DMS53 (cell line): ENCODE data around the gene MRGPRF.

Experiments used
- DNase-seq: peaks from one replicate; lab custom pipeline; 2025; lab: John Stamatoyannopoulos, UW

Gene MRGPRF

GRCh38 chr11:69013009-69013951 lies at the start of gene MRGPRF:
Gene MRGPRF, minus strand, starts transcription at chr11:69013246. Its CDS starts 3,345 bp downstream, at chr11:69009901.
- DNase-seq = peak; percentile 42

GRCh38 chr11:69062169-69062855 lies 49.3 kb upstream of the MRGPRF start:
- no peak for DNase-seq

- DNase-seq = no peak
These were observed 48.6 kb upstream of the MRGPRF start for GRCh38 chr11:69061713-69062053.

GRCh38 chr11:69060806-69061712 lies 48.0 kb upstream of the MRGPRF start:
- no peak for DNase-seq

GRCh38 chr11:69059985-69060384 lies 46.9 kb upstream of the MRGPRF start:
- DNase-seq = no peak

DNA sequence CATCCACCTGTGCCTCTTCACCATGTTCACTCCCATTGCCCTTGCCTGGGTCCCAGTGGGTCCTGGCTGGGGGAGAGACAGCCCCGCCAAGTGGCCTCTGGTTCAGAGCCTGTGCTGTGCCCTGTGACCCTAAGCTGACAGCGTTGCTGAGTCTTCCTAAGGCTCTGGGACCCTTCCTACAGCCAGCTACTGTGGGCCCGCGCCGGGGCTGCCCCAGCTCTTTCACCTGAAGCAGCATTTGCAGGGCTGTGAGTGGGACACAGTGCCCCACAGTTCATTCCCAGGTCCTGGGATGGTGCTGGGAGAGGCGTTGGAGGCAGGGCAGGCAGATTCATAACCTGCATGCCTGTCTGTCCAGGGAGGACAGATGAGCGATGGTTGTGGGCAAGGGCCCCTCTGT lies 46.4 kb upstream of the MRGPRF start:
- no peak for DNase-seq

- no peak for DNase-seq
These were observed 45.6 kb upstream of the MRGPRF start for GRCh38 chr11:69058511-69059270.

GRCh38 chr11:69057801-69058200 lies 44.8 kb upstream of the MRGPRF start:
- DNase-seq = no peak

GRCh38 chr11:69057236-69057635 lies 44.2 kb upstream of the MRGPRF start:
- no peak for DNase-seq

DNA sequence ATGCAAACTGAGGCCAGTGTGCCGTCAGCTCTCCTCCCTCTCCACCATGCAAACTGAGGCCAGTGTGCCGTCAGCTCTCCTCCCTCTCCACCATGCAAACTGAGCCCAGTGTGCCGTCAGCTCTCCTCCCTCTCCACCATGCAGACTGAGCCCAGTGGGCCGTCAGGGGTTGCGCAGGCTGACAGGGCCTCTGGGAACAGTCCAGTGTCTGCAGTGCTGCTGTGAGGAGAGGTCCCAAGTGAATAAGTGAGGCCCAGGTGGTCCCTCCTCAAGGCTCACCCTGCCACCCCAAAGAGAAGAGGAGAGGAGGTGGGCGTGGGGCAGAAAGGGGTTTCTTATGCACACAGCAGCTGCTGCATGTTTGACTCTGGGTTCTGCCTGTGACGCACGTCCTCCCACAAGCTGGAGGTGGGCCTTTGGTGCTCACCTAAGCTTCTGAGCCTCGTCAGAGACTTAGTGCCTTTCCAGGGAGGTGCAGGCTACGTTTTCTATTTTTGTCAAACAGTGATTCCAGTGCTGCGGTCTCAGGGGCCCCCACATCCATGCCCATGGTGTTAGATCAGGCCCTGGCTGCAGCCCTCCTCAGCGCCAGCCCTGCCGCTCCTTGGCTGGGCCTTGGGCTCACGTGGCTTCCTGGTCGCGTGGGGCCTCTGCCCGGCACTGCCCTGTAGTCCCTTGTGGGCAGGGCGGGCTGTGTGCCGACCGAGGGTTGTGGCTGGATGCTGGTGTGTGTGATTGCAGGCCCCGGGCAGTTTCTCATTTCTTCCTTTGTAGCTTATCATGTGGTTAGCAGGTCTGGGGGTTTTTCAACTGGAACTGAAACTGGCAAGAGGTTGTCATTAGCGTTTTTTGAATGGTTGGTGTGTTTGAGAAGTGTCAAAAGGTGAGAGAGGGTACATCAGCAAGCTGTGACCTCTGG lies 42.8 kb upstream of the MRGPRF start:
- DNase-seq = no peak

DNA sequence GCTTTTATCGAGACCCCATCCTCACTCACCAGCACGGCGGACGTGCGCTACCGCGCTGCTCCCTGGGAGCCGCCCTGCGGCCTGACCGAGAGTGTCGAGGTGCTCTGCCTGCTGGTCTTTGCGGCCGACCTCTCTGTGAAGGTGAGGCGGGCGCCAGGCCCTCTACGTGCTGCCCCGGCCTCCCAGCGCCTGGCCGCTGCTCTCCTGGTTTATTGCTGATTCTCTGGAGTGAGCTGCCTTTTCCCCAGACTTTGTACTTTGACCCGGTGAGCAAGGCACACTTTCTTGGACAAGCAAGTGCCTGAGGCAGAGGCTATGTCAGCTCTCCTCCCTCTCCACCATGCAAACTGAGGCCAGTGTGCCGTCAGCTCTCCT lies 42.2 kb upstream of the MRGPRF start:
- no peak for DNase-seq

GRCh38 chr11:69054397-69055211 lies 41.6 kb upstream of the MRGPRF start:
- DNase-seq = no peak

DNA sequence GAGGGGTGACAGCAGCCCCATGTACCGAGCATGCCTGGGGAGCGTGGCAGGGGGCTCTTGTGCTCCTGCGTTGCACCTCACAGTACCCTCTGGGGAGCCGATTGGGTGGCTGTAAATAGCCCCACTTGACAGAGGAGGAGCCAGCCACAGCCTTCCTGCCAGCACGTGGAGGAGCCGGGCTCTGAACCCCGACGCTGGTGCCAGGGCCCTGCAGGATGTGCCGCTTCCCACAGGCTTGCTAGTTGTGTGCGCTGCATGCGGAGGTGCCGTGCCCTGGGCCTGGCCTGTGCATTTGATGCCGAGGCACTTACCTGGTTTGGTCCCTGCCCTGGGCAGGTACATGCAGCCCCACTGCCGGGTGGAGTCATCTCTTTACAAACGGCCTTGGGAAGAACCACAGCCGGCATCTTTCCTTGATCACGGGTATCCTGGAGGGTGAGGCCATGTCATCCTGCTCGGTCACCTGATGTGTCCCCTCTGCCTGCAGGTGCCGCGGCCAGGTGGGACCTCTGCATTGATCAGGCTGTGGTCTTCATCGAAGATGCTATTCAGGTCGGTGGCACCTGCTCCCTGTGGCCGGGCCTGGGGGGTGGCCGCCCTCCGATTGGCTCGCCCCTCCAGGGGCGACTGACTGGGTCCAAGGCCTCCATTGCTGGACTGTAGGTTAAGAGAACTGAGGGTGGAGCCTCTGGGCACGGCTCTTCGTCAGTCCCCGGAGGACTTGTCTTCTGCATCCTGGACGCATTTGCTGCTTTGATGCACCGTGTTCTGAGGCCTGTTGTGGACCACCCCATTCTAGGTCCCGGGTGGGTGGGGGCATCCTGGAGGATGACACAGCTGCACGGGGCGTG lies 40.7 kb upstream of the MRGPRF start:
- DNase-seq = no peak

DNA sequence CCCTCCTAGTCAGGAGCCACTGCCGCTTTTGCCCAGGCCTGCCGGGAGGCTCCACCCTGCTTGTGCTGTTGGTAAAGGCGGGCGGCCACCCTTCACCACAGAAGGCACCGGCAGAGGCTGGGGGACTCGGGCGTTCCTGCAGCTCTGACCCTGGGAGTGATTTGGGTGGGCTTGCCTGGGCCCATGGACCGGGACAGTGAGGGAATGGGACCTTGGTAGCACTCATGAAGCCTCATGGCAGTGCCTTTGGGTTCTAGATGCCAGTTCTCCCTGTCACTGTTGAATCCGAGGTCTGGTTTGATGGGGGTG lies 40.1 kb upstream of the MRGPRF start:
- DNase-seq = no peak

- no peak for DNase-seq
These were observed 39.5 kb upstream of the MRGPRF start for GRCh38 chr11:69052343-69053168.

- DNase-seq = no peak
These were observed 38.6 kb upstream of the MRGPRF start for GRCh38 chr11:69051381-69052342.
